GM21360 (cell line): Measurements from ENCODE around the gene DAPL1.

Source experiments
- ATAC-seq: cut with Tn5 transposase; IDR thresholded peaks from one replicate; pipeline ENCODE4 v1.9.1; 2021; ENCODE audit warnings: mild to moderate bottlenecking, moderate library complexity; ENCODE audit not compliant: unreplicated experiment

Gene DAPL1

GRCh38 chr2:158776231-158776630 is 18.9 kb upstream of the DAPL1 start:
- ATAC-seq: no peak

- no peak for ATAC-seq
Observed at GRCh38 chr2:158777077-158777476, 18.0 kb upstream of the DAPL1 start.

GRCh38 chr2:158778243-158778642 is 16.9 kb upstream of the DAPL1 start:
- ATAC-seq: no peak

GRCh38 chr2:158779621-158780020 is 15.5 kb upstream of the DAPL1 start:
- no peak for ATAC-seq

GRCh38 chr2:158781353-158781961 is 13.7 kb upstream of the DAPL1 start:
- ATAC-seq: no peak

- ATAC-seq: no peak
Observed at GRCh38 chr2:158782136-158782535, 13.0 kb upstream of the DAPL1 start.

- ATAC-seq: no peak
Observed at GRCh38 chr2:158782616-158783015, 12.5 kb upstream of the DAPL1 start.

GRCh38 chr2:158783923-158784322 is 11.2 kb upstream of the DAPL1 start:
- ATAC-seq: no peak

GRCh38 chr2:158786897-158787296 is 8.2 kb upstream of the DAPL1 start:
- no peak for ATAC-seq

- no peak for ATAC-seq
Observed at GRCh38 chr2:158788951-158789350, 6.2 kb upstream of the DAPL1 start.

GRCh38 chr2:158796652-158797051 is 1.5 kb downstream of the DAPL1 start:
- ATAC-seq: no peak

- ATAC-seq: no peak
Observed at GRCh38 chr2:158797963-158798700, 3.0 kb downstream of the DAPL1 start.

- ATAC-seq: no peak
Observed at GRCh38 chr2:158799181-158799580, 4.1 kb downstream of the DAPL1 start.

GRCh38 chr2:158803506-158803905 is 8.4 kb downstream of the DAPL1 start:
- ATAC-seq: no peak

- ATAC-seq: no peak
Observed at GRCh38 chr2:158805255-158805654, 10.1 kb downstream of the DAPL1 start.

- ATAC-seq: no peak
Observed at GRCh38 chr2:158805936-158806335, 10.8 kb downstream of the DAPL1 start.

GRCh38 chr2:158806941-158807340 is 11.8 kb downstream of the DAPL1 start:
- ATAC-seq: no peak

GRCh38 chr2:158808426-158808825 is 13.3 kb downstream of the DAPL1 start:
- ATAC-seq: no peak

GRCh38 chr2:158809816-158810215 is 14.7 kb downstream of the DAPL1 start:
- no peak for ATAC-seq

- ATAC-seq: no peak
Observed at GRCh38 chr2:158810731-158811460, 15.8 kb downstream of the DAPL1 start.

- no peak for ATAC-seq
Observed at GRCh38 chr2:158815166-158815565, 20.0 kb downstream of the DAPL1 start.

GRCh38 chr2:158815658-158816057 is 20.5 kb downstream of the DAPL1 start:
- no peak for ATAC-seq
